ENCODE measurements around the gene PNO1.
"Not testable (repeated sequence)": the region's sequence is repeated elsewhere in the genome, so short reads cannot be mapped to it uniquely, and the experiment has no call there.

Gene PNO1

DNA sequence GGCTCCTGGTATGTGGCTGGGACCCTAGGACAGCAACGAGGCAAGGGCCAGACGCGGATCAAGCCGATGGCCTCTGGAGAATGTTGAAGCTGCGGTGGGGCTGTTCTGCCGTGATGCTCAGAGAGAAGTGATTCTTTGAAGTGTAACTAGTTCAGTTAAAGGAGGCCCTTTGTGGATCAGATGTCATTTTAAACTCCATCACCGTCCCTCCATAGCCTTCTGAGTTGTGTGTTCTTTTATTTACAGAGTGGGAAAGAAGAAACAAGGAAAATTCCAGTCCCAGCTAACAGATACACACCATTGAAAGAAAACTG lies 403 bp downstream of the PNO1 start:
- no peak for FAIRE-seq

DNA sequence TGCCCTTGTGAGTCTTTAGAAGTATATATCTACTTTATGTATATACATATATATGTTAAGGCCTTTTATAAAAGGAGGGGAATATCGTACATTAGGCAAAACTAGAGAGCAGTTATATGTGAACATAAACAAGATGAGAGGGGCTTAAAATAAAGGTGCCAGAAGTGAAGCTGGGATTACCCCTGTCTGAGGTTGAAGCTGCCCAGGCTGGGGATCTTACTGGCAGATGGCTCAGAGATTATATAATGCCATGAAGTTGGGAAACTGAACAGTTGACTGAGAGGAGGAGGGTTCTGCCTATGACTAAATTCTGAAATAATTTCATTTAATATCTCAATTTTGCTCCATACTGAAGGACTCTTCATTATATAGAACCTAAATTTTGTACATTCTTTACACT lies 6.0 kb downstream of the PNO1 start:
- no peak for FAIRE-seq

DNA sequence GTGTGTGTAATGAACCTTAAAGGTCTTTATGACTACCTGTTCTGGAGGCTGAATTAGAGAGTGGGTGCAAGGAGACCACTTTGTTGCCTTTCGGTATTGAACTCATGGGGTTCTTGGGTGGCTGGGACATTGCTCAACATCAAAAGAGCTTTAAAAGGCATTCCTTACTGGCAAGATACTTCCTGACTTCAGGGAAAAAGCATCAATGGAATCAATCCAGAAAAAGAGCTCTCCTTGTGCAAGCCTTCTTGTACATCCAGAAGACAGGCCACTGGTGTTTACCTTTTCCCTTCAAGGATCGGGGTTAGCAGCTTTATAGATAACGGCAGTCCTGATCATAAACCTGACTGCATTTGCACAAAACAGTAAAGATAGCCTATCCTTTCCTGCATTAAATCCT lies 9.5 kb downstream of the PNO1 start:
- FAIRE-seq: no peak

DNA sequence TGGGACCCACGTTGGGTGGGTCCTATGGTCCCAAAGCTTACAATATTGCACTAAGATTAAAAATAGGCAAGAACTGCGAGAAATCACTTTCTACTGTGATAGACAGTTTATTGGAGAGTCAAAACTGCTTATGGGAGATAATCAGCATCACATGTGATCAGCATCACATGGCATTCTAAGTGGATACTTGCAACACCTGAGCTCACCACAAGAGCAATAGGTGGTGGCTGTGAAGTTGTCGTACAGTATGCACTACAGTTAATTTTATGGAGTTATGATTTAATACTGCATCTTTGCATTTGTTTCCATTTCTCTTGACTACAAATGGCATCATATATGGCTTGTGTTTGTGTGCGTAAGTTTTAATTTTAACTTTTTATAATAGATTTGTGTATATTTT lies 11.6 kb downstream of the PNO1 start:
- FAIRE-seq: no peak

DNA sequence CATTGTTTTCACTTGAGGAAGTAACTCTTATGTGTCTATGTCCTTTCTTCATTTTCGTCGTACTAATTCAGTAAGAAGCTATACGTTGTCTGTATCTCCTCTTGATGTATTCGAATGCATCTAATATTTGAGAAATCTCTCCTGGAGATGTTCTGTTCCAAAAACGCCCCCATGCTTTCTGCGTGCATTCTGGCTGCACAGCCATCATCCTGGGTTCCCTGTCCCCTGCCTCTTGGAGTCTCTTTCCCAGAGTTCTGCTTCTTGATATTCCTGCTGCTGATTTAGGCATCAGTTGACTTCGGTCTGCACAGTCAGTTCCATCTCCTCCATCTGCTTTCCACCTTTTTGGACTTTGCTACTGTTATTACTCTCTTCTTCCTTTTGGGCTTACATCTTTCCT lies 13.5 kb downstream of the PNO1 start:
- no peak for FAIRE-seq

DNA sequence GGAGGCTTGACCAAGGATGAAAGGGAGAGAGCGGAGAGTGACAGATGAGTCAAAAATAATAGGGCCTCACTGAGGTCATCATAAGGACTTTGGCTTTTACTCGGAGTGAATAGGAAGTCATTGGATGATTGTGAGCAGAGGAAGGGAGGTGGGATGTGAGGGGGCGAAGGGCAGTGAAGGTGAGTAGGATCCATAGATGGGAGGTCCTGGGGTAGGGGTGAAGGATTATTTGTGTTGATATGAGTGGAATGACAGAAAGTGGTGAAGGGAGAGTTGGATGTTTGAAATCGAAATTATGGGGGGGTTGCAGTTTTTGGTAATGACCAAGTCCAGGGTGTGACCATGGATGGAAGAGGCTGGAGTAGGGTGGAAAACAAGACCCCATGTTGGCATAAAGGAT lies 14.0 kb downstream of the PNO1 start:
- no peak for FAIRE-seq

DNA sequence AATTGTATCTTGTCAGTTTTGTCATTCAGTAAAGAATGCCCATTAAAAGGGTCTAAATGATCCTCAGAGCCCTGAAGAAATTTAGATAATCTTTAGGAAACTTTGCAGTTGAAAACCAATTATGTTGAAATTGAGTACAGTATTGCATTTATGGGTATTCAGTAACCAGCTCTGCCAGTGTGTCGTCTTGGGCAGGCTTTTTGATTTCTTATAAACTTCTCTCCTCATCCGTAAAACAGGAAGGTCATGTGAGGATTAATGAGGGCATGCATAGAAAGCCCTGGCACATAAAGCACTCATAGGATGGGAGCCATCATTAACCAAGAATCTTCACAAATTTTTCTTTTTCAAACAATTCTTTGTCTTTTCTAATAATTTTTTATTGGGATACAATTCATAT lies 14.8 kb downstream of the PNO1 start:
- no peak for FAIRE-seq

DNA sequence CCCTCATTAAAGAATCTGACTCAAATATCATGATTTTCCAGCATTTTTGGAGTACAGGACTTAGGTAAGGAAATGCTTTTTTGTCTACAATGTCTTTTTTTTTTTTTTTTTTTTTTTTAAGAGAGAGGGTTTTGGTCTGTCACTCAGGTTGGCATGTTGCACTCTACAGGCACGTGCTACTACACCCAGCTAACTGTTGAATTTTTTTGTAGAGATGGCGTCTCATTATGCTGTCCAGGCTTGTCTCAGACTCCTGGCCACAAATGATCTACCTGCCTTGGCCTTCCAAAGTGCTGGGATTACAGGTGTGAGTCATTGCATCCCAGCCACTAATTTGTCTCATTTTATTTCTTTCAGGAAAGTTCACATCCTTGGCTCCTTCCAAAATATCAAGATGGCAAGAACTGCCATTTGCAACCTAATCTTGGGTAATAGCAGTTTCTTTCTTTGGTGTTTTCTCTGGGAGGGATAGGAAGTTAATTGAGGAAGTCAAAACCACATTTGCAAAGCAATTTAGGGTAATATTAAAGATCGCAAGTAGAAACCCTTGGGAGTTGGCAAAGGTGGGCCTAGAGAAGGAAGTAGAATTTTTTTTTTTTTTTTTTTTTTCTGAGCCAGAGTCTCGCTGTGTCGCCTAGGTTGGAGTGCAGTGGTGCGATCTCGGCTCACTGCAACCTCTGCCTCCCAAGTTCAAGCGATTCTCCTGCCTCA lies 15.5 kb downstream of the PNO1 start:
- no peak for FAIRE-seq

DNA sequence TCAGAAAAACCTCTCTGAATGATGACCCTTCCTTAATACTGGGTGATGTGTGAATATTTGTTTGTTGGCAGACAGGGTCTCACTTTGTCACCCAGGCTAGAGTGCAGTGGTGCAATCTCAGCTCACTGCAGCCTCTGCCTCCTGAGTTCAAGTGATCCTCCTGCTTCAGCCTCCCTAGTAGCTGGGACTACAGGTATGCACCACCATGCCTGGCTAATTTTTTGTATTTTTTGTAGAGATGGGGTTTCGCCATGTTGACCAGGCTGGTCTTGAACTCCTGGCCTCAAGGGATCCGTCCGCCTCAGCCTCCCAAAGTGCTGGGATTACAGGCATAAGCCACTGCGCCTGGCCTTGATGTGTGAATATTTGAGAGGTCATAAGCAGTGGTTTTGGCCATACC lies 17.5 kb downstream of the PNO1 start:
- not testable (repeated sequence) for FAIRE-seq

DNA sequence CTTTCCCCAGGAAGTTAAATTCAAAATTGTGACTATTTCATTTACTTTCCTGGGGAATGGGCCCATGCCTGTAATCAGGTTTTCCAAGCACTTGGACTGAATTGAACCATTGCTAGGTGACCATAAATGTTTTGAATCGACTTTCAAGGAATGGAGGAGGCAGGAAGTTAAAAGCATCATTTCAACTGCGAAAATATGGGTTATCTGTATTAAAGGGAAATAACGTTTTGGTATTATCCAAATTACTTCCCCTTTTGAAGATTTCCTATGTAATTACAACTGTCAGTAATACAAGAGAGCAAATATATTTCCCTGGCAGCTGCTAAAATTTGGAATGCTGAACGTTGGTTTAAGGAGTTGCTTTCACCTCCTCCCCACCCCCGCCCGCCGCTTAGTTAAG lies 19.0 kb downstream of the PNO1 start:
- no peak for FAIRE-seq

DNA sequence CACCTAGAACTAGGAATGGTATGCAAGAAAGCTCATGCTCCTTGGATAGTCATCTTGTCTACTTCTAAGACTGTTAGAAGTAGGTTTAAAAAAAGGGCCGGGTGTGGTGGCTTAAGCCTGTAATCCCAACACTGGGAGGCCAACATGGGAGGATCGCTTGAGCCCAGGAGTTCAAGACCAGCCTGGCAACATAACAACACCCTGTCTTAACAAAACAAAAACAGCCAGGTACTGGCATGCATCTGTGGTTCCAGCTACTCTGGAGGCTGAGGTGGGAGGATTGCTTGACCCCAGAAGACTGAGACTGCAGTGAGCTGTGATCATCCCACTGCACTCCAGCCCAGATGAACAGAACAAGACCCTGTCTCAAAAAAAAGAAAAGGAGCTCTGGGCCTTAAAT lies 19.9 kb downstream of the PNO1 start:
- FAIRE-seq: no peak

DNA sequence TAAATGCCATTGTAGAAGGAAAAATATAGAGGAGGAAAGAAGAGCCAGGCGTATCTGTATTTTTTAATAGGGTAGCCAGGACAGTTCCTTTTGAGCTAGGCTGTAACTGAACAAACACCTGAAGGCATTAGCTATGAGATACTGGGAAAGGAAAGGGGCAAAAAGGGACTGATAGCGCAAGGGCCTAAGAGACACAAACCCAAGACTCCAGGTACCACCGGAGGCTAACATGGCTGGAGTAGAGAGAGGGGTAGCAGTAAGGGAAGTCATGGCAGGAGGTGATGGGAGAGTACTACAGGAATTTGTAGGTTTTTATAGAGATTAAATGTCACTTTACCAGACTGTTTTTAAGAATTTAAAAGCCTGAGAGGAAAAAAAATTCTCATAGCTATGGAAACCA lies 20.7 kb downstream of the PNO1 start:
- no peak for FAIRE-seq

DNA sequence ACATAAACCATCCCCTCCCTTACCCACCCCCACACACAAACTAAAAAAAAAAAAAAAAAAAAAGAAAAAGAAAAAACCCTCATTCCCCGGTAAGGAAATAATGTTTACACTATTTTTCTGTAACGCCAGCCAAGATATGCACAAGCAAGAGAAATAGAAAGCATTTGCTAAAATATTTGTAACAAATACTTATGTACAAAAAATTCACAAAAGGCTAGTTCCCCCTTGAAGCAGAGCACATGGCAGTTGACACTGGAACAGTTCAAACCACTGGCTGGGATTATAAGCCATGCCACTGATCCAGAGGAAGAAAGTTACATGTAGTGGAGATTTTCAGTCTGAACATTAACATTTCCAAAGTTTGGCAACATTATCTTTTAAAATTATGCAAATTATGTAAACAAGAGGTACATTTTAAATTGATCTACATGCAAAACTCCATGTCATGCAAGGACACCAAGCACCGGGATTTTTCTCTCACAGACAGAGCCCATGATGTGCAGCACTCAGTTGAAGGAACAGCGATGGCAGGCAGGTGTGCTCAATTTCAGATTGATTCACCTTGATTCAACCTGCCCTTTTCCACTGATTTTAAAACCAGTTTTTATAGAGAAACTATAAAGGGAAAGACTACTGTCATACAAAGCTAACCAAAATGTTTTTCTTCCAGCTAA lies 21.4 kb downstream of the PNO1 start:
- FAIRE-seq: no peak

DNA sequence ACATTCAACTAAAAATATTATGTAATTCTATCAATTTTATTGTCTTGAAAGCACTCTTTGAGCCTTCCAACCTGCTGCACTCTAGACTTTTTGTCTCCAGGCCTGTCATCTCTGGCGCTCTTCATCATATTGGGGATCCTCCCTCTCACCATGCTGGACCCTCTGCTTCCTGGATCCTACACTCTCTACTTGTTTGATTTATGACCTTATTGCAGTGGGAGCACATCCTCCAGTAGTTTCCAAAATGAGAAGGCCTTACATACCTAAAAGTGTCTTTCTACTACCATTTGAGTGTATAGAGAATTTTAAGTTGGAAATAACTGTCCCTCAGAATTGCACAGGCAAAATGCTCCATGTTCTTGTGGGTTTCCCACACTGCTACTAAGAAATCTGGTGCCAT lies 25.2 kb downstream of the PNO1 start:
- no peak for FAIRE-seq

DNA sequence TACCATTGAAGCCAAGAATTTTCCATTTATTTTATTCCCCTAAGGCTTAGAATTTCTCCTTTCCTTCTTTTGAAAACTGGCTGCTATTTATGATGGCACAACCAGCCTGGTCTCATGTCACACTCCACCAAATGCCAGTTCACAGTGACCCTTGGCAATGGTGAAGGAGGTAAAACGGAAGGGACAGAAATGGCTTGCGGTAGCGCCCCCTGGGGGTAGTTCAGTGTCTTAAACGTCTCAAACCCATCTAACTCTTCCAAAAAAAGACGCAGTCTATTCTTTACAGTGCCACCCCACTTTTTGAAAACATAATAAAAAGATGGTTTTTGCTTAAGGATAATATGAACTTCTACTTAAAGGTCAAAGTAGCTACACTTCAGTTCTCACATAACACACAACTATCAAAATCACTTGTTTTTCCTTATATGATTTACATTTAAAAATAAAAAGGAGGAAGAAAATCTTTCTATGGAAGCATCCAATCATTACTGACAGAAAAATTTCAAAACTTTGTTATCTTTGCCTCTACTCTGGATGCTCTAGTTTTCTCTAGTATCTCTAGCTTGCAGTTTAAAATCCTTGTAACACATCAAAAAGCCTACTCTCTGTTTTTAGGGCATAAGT lies 28.0 kb downstream of the PNO1 start:
- FAIRE-seq: no peak

DNA sequence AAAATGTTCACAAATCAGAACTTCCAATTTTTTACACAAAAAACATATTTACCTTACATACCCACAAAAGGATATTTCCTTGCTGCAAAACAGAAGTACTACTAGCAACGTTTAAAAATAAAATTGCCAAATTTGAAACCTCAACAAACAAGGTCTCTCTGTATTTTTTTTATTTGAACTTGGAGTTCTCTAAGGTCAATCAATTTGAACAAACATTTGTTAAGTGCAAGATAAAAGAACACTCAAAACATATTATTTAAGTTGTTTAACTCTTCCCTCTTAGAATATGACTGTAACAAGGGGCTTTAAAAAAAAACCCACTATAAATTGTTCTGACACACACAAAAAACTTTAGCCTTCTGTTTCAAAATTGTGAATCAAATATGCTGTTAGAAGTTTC lies 29.6 kb downstream of the PNO1 start:
- FAIRE-seq: peak; percentile 60

DNA sequence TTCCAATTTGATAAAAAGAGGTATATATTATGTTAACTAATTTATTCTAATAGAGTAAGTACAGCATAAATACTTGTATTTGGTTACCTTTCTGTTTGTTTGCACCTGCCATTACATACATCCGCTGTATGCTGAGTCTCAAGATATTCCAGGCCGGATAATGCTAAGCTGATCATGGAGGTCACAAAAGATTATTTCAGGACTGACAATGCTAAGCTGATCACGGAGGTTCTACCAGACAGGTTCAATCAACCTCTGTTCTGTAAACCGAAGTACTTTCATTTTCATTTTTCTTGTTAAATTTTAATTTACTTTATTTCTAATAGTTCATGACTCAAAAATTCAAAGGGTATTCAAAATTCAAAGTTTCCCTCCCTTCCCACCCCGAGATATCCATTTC lies 31.1 kb downstream of the PNO1 start:
- peak; percentile 38 for FAIRE-seq

DNA sequence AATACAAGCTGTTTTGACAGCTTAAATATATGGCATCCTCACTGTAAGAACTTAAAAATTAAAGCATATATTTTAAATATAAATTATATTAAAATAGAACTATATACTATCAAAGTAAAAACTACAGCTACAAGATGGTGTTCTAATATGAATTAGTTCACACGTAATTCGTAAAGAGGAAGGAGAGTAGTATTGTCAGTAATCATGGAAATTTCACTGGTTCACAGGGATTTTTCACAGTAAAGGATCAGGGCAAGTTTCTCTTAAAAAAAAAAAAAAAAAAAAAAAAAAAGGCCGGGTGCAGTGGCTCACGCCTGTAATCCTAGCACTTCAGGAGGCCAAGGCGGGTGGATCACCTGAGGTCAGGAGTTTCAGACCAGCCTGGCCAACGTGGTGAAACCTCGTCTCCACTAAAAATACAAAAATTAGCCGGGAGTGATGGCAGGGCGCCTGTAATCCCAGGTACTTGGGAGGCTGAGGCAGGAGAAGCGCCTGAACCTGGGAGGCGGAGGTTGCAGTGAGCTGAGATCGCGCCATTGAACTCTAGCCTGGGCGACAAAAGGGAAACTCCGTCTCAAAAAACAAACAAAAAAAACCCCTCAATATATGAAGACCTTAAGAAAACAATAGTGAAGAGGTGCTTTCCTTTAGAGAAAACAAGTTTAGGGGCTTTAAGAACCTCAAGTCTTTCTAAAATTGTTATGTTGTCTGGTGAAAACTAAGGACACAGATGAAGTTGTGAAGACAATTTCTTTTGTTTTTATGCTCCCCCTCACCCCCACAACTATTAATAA lies 32.5 kb downstream of the PNO1 start:
- no peak for FAIRE-seq

DNA sequence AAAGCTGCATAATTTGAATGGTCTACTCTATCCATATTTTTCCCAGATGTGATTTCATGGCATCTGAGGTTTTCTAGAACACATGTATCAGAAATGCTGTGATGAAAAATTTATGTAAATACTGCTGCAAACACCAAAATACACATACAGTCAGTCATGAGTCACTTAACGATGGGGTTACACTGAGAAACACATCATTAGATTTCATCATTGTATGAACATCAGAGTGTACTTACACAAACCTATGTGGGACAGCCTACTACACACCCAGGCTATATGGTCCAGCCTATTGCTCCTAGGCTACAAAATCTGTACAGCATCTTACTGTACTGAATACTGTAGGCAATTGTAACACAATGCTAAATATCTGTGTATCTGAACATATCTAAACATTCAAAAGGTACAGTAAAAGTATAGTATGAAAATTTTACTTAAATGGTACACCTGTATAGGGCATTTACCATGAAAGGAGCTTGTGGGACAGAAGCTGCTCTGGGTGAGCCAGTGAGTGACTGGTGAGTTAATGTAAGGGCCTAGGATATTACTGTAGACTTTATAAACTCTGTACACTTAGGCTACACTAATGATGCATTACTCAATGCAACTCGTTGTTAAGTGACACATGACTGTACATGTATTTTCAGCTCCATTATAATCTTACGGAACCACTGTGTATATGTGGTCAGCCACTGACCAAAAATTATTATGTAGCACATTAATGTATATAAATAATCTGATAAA lies 33.5 kb downstream of the PNO1 start:
- no peak for FAIRE-seq

DNA sequence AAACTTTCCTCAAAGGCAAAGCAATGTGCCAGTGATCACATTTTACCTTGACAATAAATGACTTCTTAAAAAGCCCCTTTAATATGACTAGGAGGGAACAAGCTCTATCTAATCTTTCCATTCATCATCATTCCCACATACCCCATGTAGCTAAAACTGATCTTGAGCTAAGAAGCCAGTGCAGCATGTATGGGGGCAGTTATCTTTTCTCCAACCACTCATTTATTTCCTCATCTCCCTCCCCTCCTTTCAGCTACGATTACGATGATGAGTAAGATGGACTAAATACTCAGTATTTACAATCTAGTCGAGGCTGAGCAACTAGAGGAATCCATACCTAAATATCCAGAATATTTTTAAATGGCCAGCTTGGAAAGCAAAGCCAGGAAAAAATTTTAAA lies 35.5 kb downstream of the PNO1 start:
- FAIRE-seq: no peak

DNA sequence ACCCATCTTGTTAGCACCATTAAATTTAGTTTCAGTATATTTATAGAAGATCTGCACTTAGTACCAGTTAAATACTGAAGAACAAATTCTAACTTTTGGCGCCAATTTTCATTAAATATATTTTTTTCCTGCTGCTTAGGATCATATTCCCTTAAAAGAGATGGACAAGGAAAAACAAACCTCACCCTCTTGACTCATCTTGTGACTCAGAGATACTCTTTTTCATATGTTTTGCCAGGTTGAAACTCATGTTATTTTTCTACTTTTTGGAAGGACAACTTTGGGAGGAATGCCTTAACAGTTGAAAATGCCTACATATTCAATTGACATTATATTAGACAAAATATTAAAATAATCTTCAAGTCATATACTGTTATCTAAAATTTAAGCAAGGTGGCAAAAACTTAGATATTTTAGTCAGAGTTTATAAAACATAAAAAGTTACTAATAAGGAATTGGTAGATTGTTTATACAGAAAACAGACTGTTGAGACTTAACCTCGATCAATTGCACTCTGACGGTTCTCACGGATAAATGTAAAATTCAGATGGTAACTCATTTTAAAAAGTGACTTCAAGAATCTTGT lies 36.2 kb downstream of the PNO1 start:
- FAIRE-seq: peak; percentile 91

DNA sequence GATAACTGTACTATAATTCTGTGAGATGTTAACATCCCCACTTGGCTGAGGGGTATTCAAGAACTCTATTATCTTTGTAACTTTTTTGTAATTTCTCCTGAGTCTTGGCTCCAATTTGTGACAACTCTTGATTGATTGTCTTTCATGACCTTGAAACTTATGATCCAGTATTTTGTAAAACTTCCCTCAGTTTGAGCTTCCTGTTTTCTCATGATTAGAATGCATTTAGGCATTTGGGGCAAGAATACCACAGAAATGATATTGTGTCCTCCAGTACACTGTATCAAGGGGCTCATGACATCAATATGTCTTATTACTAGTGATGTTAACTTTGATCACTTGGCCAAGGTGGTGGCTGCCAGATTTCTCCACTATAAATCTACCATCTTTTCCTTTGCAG lies 37.4 kb downstream of the PNO1 start:
- no peak for FAIRE-seq
